GM19438 (cell line): ENCODE measurements around the gene BRD9.
"Not testable (repeated sequence)": the region's sequence is repeated elsewhere in the genome, so short reads cannot be mapped to it uniquely, and the experiment has no call there.

ENCODE experiments used
- ATAC-seq: cut with Tn5 transposase; IDR thresholded peaks from one replicate; pipeline ENCODE4 v1.9.1; 2021; ENCODE audit warnings: low read depth; ENCODE audit not compliant: unreplicated experiment

BRD9 gene

GRCh38 chr5:847736-848135 is 44.9 kb downstream of the BRD9 start:
- not testable (repeated sequence) for ATAC-seq

- ATAC-seq = not testable (repeated sequence)
Observed at GRCh38 chr5:847212-847611, 45.4 kb downstream of the BRD9 start.

GRCh38 chr5:846602-847091 is 46.0 kb downstream of the BRD9 start:
- ATAC-seq = not testable (repeated sequence)

GRCh38 chr5:845676-846601 is 46.7 kb downstream of the BRD9 start:
- ATAC-seq = not testable (repeated sequence)

GRCh38 chr5:845031-845675 is 47.4 kb downstream of the BRD9 start:
- ATAC-seq = not testable (repeated sequence)

GRCh38 chr5:844426-844825 is 48.2 kb downstream of the BRD9 start:
- not testable (repeated sequence) for ATAC-seq

- not testable (repeated sequence) for ATAC-seq
Observed at GRCh38 chr5:843926-844325, 48.7 kb downstream of the BRD9 start.

GRCh38 chr5:843371-843770 is 49.2 kb downstream of the BRD9 start:
- not testable (repeated sequence) for ATAC-seq

GRCh38 chr5:842402-843221 is 50.0 kb downstream of the BRD9 start:
- ATAC-seq = not testable (repeated sequence)

GRCh38 chr5:841531-842401 is 50.8 kb downstream of the BRD9 start:
- ATAC-seq = not testable (repeated sequence)

GRCh38 chr5:840974-841435 is 51.6 kb downstream of the BRD9 start:
- not testable (repeated sequence) for ATAC-seq

- not testable (repeated sequence) for ATAC-seq
Observed at GRCh38 chr5:840118-840973, 52.3 kb downstream of the BRD9 start.

- not testable (repeated sequence) for ATAC-seq
Observed at GRCh38 chr5:838431-838851, 54.2 kb downstream of the BRD9 start.

- not testable (repeated sequence) for ATAC-seq
Observed at GRCh38 chr5:837621-838121, 54.9 kb downstream of the BRD9 start.

GRCh38 chr5:835933-836612 is 56.5 kb downstream of the BRD9 start:
- not testable (repeated sequence) for ATAC-seq

GRCh38 chr5:834013-834412 is 58.6 kb downstream of the BRD9 start:
- ATAC-seq = not testable (repeated sequence)

- ATAC-seq = not testable (repeated sequence)
Observed at GRCh38 chr5:828194-828593, 64.4 kb downstream of the BRD9 start.

- not testable (repeated sequence) for ATAC-seq
Observed at GRCh38 chr5:825544-825943, 67.1 kb downstream of the BRD9 start.
